ENCODE results near the gene USP4.

USP4 gene

GRCh38 chr3:49283997-49284396 lies 55.9 kb downstream of the USP4 start:
- no peaks in the 10 kb centered on the region for H3K36me3 ChIP-seq (ENCODE audit: insufficient read depth)
- no peaks in the 10 kb centered on the region for H3K4me1 ChIP-seq (ENCODE audit: low read depth, poor library complexity, severe bottlenecking)
- no peak overlapping the region for H3K9ac ChIP-seq
- no peaks in the 10 kb centered on the region for H4K20me1 ChIP-seq (ENCODE audit: insufficient read depth)
- H3K27me3 ChIP-seq (ENCODE audit: insufficient read depth, low read depth) = no peaks in the 10 kb centered on the region
- no peak overlapping the region for H3K27ac ChIP-seq
- no peaks in the 10 kb centered on the region for H3K79me2 ChIP-seq (ENCODE audit: insufficient read depth, low read depth)
- H3K4me3 ChIP-seq (IDR thresholded peaks at IDR 0.05; ENCODE audit: insufficient read depth, low read depth, low read length) = no peak overlapping the region
- no peak overlapping the region for H2AFZ ChIP-seq (ENCODE audit: low read depth)
- no peak for TF ChIP-seq CTCF (conservative IDR thresholded peaks at IDR 0.05; ENCODE audit: low read depth, low read length)
- H3K4me2 ChIP-seq = no peak overlapping the region

GRCh38 chr3:49279376-49279775 lies 60.5 kb downstream of the USP4 start:
- no peak overlapping the region for H3K9ac ChIP-seq
- no peaks in the 10 kb centered on the region for H3K27me3 ChIP-seq (ENCODE audit: insufficient read depth, low read depth)
- H3K4me3 ChIP-seq (IDR thresholded peaks at IDR 0.05; ENCODE audit: insufficient read depth, low read depth, low read length) = no peak overlapping the region
- H3K4me2 ChIP-seq = no peak overlapping the region
- H3K36me3 ChIP-seq (ENCODE audit: insufficient read depth) = no peaks in the 10 kb centered on the region
- no peak overlapping the region for H3K27ac ChIP-seq
- H2AFZ ChIP-seq (ENCODE audit: low read depth) = no peak overlapping the region
- no peaks in the 10 kb centered on the region for H4K20me1 ChIP-seq (ENCODE audit: insufficient read depth)
- H3K4me1 ChIP-seq (ENCODE audit: low read depth, poor library complexity, severe bottlenecking) = no peaks in the 10 kb centered on the region
- no peak for TF ChIP-seq CTCF (conservative IDR thresholded peaks at IDR 0.05; ENCODE audit: low read depth, low read length)
- no peaks in the 10 kb centered on the region for H3K79me2 ChIP-seq (ENCODE audit: insufficient read depth, low read depth)

- Histone ChIP-seq H2AFZ (ENCODE audit: low read depth) (no peak overlapping the region), H3K4me1 (ENCODE audit: low read depth, poor library complexity, severe bottlenecking) (no peaks in the 10 kb centered on the region), H3K79me2 (ENCODE audit: insufficient read depth, low read depth) (no peaks in the 10 kb centered on the region), H4K20me1 (ENCODE audit: insufficient read depth) (no peaks in the 10 kb centered on the region), H3K4me3 (IDR thresholded peaks at IDR 0.05; ENCODE audit: insufficient read depth, low read depth, low read length) (no peak overlapping the region), H3K36me3 (ENCODE audit: insufficient read depth) (no peaks in the 10 kb centered on the region), H3K27me3 (ENCODE audit: insufficient read depth, low read depth) (no peaks in the 10 kb centered on the region), H3K27ac (no peak overlapping the region), H3K4me2 (no peak overlapping the region), H3K9ac (no peak overlapping the region)
- no peak for TF ChIP-seq CTCF (conservative IDR thresholded peaks at IDR 0.05; ENCODE audit: low read depth, low read length)
Observed at GRCh38 chr3:49278548-49278947, 61.3 kb downstream of the USP4 start.

- no peak overlapping the region for H3K27ac ChIP-seq
- no peaks in the 10 kb centered on the region for H4K20me1 ChIP-seq (ENCODE audit: insufficient read depth)
- H3K79me2 ChIP-seq (ENCODE audit: insufficient read depth, low read depth) = no peaks in the 10 kb centered on the region
- H3K4me3 ChIP-seq (IDR thresholded peaks at IDR 0.05; ENCODE audit: insufficient read depth, low read depth, low read length) = no peak overlapping the region
- no peak overlapping the region for H2AFZ ChIP-seq (ENCODE audit: low read depth)
- no peak overlapping the region for H3K9ac ChIP-seq
- H3K27me3 ChIP-seq (ENCODE audit: insufficient read depth, low read depth) = no peaks in the 10 kb centered on the region
- no peak overlapping the region for H3K4me2 ChIP-seq
- H3K4me1 ChIP-seq (ENCODE audit: low read depth, poor library complexity, severe bottlenecking) = no peaks in the 10 kb centered on the region
- TF ChIP-seq CTCF (conservative IDR thresholded peaks at IDR 0.05; ENCODE audit: low read depth, low read length) = no peak
- H3K36me3 ChIP-seq (ENCODE audit: insufficient read depth) = no peaks in the 10 kb centered on the region
Observed at GRCh38 chr3:49277383-49277775, 62.5 kb downstream of the USP4 start.

Measured in KMS-11 (cell line).